GM19468 (cell line): ENCODE measurements around the gene MZB1.
A peak's percentile ranks its signal among the peaks of the same experiment; 100 is the strongest.

ENCODE experiments used
- ATAC-seq: cut with Tn5 transposase; IDR thresholded peaks from one replicate; pipeline ENCODE4 v1.9.1; 2021; ENCODE audit warnings: mild to moderate bottlenecking, moderate library complexity, moderate number of reproducible peaks; ENCODE audit not compliant: unreplicated experiment; ENCODE audit errors: extremely low read depth

MZB1 gene

GRCh38 chr5:139389701-139390638 is at the start of gene MZB1:
TSS of gene MZB1 (minus strand) at chr5:139389913. CDS start at chr5:139389856, 57 bp downstream.
- no peak for ATAC-seq

GRCh38 chr5:139439013-139439903 is 49.5 kb upstream of the MZB1 start, which contains the start of gene DNAJC18:
TSS of gene DNAJC18 (minus strand) at chr5:139439525. CDS start at chr5:139439445, 80 bp downstream.
- ATAC-seq: peak; percentile 63

- ATAC-seq: no peak
These were observed 48.9 kb upstream of the MZB1 start for GRCh38 chr5:139438707-139439012.

GRCh38 chr5:139435676-139436075 is 46.0 kb upstream of the MZB1 start:
- ATAC-seq: no peak

GRCh38 chr5:139431706-139432105 is 42.0 kb upstream of the MZB1 start:
- ATAC-seq: no peak

GRCh38 chr5:139430015-139430414 is 40.3 kb upstream of the MZB1 start:
- ATAC-seq: no peak

- ATAC-seq: no peak
These were observed 36.6 kb upstream of the MZB1 start for GRCh38 chr5:139426203-139426885.

GRCh38 chr5:139425497-139425896 is 35.8 kb upstream of the MZB1 start:
- no peak for ATAC-seq

GRCh38 chr5:139422307-139422893 is 32.7 kb upstream of the MZB1 start:
- ATAC-seq: no peak

GRCh38 chr5:139419226-139420192 is 29.8 kb upstream of the MZB1 start:
- no peak for ATAC-seq

- ATAC-seq: no peak
These were observed 29.1 kb upstream of the MZB1 start for GRCh38 chr5:139418793-139419192.

GRCh38 chr5:139417214-139417613 is 27.5 kb upstream of the MZB1 start:
- ATAC-seq: no peak

GRCh38 chr5:139416651-139417050 is 26.9 kb upstream of the MZB1 start:
- no peak for ATAC-seq

GRCh38 chr5:139415869-139416268 is 26.2 kb upstream of the MZB1 start:
- no peak for ATAC-seq

GRCh38 chr5:139415221-139415861 is 25.6 kb upstream of the MZB1 start:
- no peak for ATAC-seq

- no peak for ATAC-seq
These were observed 24.9 kb upstream of the MZB1 start for GRCh38 chr5:139414581-139415130.

- no peak for ATAC-seq
These were observed 24.2 kb upstream of the MZB1 start for GRCh38 chr5:139413963-139414362.

GRCh38 chr5:139413153-139413552 is 23.4 kb upstream of the MZB1 start:
- no peak for ATAC-seq
